NCI-H748 (cell line): ENCODE data around the gene RPAP3.
"Not testable (repeated sequence)": the region's sequence is repeated elsewhere in the genome, so short reads cannot be mapped to it uniquely, and the experiment has no call there.

ENCODE experiments used
- DNase-seq: peaks from one replicate; lab custom pipeline; 2025; ENCODE audit not compliant: unreplicated experiment; lab: John Stamatoyannopoulos, UW

Gene RPAP3

GRCh38 chr12:47687636-47688035 lies 18.2 kb downstream of the RPAP3 start:
- DNase-seq, result no peak

GRCh38 chr12:47686645-47687240 lies 19.1 kb downstream of the RPAP3 start:
- peak; percentile 34 for DNase-seq

GRCh38 chr12:47679785-47680184 lies 26.0 kb downstream of the RPAP3 start:
- DNase-seq, result no peak

GRCh38 chr12:47672068-47672467 lies 33.8 kb downstream of the RPAP3 start:
- DNase-seq, result no peak

GRCh38 chr12:47667935-47668334 lies 37.9 kb downstream of the RPAP3 start:
- not testable (repeated sequence) for DNase-seq

GRCh38 chr12:47652521-47653234 lies 53.2 kb downstream of the RPAP3 start:
- peak; percentile 14 for DNase-seq

- DNase-seq, result peak; percentile 72
Measured at GRCh38 chr12:47651368-47652254, 54.2 kb downstream of the RPAP3 start.

- no peak for DNase-seq
Measured at GRCh38 chr12:47650469-47650868, 55.4 kb downstream of the RPAP3 start.

GRCh38 chr12:47649381-47649780 lies 56.4 kb downstream of the RPAP3 start:
- DNase-seq, result no peak

- DNase-seq, result no peak
Measured at GRCh38 chr12:47648056-47648579, 57.7 kb downstream of the RPAP3 start.

GRCh38 chr12:47642310-47642709 lies 63.5 kb downstream of the RPAP3 start:
- DNase-seq, result not testable (repeated sequence)

GRCh38 chr12:47636908-47637780 lies 68.7 kb downstream of the RPAP3 start:
- DNase-seq, result peak; percentile 72

- DNase-seq, result not testable (repeated sequence)
Measured at GRCh38 chr12:47635770-47636169, 70.1 kb downstream of the RPAP3 start.

- no peak for DNase-seq
Measured at GRCh38 chr12:47634127-47634526, 71.7 kb downstream of the RPAP3 start.

GRCh38 chr12:47621960-47622359 lies 83.9 kb downstream of the RPAP3 start:
- DNase-seq, result no peak

- DNase-seq, result no peak
Measured at GRCh38 chr12:47617476-47617875, 88.4 kb downstream of the RPAP3 start.

GRCh38 chr12:47616440-47616839 lies 89.4 kb downstream of the RPAP3 start:
- DNase-seq, result no peak

- no peak for DNase-seq
Measured at GRCh38 chr12:47615711-47616110, 90.1 kb downstream of the RPAP3 start.

- no peak for DNase-seq
Measured at GRCh38 chr12:47614521-47614920, 91.3 kb downstream of the RPAP3 start.

GRCh38 chr12:47612953-47613352 lies 92.9 kb downstream of the RPAP3 start:
- DNase-seq, result no peak

GRCh38 chr12:47611906-47612305 lies 93.9 kb downstream of the RPAP3 start:
- no peak for DNase-seq
